Measurements from ENCODE around the gene TSPO.
"Not testable (repeated sequence)": the region's sequence is repeated elsewhere in the genome, so short reads cannot be mapped to it uniquely, and the experiment has no call there.

TSPO gene

DNA sequence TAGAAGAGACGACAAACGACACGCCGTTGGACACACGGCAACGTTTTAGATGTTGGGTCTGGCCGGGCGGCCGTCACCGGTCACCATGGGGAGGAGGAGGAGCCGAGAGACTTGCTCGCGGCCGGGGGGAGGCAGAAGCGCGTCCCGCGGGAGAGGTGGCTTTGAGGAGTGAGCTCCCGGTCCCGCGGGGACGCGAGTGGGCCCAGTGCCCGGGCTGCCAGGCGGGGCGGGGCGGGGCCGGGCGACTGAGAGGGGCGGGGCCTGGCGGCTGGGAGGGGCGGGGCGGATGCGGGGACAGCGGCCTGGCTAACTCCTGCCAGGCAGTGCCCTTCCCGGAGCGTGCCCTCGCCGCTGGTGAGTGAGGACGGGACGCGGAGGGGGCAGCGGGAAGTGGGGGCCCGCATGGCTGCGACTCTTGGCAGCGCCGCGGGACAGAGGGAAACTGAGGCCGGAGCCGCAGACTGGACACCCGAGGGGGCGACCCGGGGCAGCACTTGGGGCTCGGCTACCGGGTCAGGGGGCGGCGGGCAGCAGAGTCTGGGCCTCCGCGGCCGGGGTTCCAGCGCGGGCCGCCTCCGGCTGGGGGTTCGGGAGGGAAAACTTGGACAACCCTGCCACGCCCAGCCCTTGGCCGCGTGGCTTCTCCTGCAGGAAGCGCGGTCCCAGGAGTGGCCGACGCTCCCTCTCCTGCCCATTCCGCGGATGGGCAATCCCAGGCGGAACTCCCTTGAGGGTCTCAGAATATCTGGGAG lies at the start of gene TSPO:
Gene TSPO, plus strand, starts transcription at position 309 of the 752 bp plus-strand sequence. CDS start 7,680 bp downstream, outside the sequence.
- DNase-seq = no peak

GRCh38 chr22:43104056-43104625 lies 47.2 kb upstream of the TSPO start:
- not testable (repeated sequence) for DNase-seq

DNA sequence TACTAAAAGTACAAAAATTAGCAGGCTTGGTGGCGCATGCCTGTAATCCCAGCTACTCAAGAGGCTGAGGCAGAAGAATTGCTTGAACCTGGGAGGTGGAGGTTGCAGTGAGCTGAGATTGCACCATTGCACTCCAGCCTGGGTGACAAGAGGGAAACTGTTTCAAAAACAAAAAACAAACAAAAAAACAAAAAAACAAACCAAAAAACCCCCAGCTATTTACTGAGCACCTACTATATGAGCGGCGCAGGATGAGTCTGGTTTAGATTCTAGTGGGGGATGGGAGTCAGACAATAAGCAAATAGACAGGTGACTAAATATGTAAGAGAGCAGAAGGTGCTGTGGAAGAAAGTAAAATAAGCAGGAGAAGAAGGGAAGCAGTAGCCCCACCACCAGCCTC lies 46.4 kb upstream of the TSPO start:
- not testable (repeated sequence) for DNase-seq

DNA sequence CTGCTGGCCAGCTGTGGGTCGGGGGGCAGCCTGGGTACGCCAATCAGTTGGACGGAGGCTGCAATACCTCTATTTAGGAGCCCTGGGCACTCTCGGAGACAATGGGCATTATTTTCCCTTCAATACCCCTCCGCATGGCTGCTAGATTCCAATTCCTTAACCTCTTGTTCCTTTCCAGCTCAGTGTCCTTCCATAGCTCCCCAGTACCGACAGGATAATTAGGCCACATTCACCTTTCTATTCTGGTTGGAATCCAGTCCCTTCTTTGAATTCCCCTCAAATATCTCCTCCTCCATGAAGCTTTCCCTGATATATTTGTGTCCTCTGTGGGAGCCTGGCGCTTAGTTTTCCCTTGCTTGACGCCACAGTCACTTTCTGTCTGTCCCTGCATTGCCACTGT lies 45.1 kb upstream of the TSPO start:
- DNase-seq = no peak

DNA sequence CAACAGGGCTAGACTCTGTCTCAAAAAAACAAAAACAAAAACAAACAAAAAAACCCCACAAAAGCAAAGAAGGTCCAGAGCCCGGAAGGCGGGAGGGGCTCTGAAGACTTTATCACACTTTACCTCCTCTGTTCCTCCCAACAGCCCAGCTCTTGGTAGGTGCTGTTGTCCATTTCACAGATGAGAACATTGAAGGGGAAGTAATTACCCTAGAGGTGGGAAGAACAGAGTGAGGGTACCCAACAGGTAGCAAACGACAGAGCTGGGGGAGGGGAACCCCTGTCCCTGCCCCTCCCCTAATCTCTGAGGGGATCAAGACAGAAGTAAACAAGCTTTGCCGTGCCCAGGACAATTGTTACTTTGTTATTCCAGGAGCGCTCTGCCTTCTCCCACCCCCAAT lies 41.8 kb upstream of the TSPO start:
- DNase-seq = no peak

DNA sequence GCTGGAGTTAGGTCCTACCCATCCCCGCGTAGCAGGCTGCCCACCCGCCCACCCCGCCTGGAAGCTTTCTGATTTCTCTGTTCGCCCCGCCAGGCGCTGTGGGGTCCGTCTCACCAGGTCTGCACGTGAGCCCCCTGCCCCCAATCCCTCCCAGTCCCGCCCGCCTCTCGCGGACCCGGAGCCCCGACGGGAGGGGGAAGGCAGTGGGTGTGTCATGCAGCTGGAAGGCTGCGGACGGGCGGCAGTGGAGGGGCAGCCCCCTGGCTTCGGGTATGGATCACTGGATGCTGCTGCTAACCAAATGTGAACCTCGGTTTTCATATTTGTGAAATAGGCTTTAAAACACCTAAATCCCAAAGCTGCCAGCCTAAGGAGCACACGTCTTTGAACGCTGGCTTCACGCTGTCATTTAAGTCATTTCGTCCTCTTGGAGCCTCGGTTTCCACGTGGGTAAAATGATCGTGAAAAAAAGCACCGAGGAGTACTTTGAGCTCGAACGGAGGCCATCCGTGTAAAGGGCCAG lies 41.4 kb upstream of the TSPO start:
- DNase-seq = no peak

GRCh38 chr22:43110444-43110926 lies 40.9 kb upstream of the TSPO start, which contains the start of gene BIK:
Gene BIK (plus strand): TSS chr22:43110750. CDS start chr22:43124023, 13,273 bp downstream.
- no peak for DNase-seq

DNA sequence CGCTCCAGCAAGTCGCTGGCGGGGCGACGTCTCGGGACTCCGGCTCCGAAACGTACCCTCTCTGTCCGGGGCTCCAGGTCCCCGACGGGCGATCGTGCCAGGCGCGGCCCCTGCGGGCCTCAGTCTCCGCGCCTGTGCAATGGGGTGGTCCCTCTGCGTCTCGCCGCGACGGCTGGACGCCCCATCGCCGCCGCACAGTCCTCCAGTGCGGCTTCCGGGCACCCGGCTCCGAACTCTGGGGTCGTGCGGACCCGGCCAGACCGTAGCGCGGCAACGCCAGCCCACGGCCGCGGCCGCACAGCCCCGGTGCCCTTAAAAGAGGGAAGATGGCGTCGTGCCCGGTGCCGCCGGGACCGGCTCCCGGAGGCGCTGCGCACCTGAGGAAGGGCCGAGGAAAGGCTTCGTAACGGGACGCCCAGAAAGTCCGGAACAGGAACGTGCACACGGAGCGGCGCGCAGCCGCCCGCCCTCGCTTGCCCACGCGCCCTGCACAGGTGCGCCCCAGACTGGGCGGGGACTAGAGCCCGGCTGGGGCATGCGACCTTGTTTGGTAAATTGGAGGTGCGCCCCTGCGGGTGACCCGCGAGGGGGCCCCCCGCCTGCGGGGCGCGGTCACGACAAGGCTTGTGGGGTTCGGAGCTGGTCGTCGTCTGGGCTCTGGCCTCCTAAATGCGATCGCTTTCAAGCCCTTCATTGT lies 40.3 kb upstream of the TSPO start:
- no peak for DNase-seq

- DNase-seq = no peak
Measured at GRCh38 chr22:43113526-43114251, 37.7 kb upstream of the TSPO start.

GRCh38 chr22:43114958-43115357 lies 36.4 kb upstream of the TSPO start:
- no peak for DNase-seq

DNA sequence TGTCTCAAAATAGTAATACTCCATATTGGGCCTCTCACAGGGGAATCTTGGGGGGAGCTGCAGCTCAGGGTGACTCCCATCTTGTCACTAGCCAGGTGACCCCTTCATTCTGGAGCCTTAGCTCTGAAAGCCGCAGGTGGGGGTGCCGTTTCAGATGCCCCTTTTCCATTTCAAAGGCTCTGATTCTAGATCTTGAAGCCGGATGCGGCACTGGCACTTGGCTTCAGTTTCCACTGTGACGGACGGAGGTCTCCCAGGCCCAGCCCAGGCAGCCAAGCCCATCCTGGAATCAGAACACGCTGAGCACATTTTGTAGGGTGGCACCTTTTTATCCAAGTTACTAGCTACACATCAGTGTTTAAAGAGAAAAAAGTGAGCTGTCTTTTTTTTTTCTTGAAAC lies 34.4 kb upstream of the TSPO start:
- DNase-seq = no peak

DNA sequence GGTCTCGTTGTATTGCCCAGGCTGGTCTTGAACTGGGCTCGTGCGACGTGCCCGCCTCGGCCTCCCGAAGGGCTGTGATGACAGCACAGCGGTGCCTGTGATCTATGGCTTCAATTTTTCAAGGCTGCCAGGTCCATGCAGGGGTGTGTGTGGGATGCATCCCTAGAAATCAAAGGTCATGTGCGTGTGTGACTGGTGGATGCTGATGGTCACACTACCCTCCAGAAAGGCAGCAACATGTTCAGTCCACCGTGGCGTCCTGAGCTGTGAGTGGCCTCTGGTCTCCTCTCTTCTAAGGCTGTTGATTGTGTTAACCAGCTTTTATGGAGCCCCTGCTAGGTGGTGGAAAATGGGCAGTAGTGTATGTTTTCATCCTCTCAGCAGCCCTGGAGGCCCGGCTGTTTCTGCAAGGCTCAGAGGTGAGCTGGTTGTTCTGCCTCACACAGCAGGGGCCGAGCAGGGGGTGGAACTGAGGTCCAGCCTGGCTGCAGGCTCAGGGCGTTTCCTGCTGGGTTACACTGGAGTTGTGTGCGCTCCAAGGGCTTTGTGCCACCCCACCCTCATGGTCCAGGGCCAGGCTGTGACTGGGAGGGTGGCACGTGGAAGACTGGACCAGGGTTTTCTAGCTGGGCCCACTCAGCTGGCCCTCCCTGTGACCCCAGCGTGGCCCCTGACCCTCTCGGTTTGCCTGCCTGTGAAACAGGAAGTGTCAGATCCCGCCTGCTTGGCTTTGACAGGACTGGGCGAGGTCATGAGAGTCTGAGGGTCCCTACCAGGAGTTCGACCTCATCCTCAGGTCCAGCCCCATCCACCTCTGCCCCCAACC lies 33.1 kb upstream of the TSPO start:
- DNase-seq = no peak

DNA sequence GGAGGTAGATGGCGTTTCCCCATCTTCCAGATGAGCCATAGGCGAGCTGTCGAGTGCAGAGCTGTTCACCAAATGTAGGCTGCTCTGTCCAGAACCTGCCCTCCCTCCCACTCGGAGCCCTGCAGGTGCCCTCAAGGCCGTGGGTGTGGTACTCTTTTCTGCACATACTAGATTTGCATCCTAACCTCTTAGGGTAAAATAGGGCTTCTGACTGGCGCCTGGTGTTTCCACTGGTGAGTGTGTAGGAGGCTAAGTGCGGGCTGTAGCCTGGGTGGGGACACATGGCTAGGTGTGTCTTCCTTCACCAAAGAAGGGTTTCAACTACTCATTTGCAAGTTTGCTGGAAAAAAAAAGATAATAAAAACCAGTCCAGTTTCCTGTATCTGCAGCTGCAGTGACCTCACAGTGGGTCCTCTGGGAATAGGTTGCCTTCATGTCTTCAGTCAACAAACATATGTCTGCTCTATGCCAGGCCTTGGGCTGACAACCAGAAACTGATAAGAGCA lies 32.4 kb upstream of the TSPO start:
- no peak for DNase-seq

DNA sequence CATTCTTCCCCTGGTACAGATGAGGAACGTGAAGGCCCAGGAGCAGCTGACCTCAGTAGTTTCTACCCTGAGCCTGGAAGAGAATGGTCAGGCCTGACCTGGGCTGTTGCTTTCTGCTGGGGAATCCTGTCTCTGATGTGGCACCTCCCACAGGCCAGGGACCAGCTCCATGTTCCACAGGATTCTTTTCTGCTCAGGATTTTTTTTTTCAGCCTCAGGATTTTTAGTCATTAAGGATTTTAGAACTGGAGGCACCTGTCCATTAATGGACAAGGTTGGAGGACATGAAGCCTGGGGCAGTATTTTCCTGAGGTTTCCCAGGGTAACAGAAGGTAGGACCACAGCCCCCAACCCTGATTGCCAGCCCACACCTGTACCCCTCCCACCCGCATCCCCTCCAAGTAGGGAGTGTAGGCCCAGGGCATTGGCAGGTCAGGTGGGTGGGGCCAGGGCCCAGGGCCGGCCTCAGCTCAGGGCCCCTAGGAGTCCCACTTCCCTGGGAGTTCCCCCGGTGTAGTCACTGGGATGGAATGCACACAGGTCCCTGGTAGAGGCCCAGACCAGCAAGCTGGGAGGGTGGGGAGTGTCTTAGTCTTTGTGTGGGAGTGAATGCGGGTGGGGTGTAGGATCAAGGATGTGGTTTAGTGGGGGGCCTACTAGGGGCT lies 24.7 kb upstream of the TSPO start:
- no peak for DNase-seq

GRCh38 chr22:43127166-43127908 lies 24.0 kb upstream of the TSPO start:
- DNase-seq = no peak

- DNase-seq = no peak
Measured at GRCh38 chr22:43128116-43128515, 23.2 kb upstream of the TSPO start.

DNA sequence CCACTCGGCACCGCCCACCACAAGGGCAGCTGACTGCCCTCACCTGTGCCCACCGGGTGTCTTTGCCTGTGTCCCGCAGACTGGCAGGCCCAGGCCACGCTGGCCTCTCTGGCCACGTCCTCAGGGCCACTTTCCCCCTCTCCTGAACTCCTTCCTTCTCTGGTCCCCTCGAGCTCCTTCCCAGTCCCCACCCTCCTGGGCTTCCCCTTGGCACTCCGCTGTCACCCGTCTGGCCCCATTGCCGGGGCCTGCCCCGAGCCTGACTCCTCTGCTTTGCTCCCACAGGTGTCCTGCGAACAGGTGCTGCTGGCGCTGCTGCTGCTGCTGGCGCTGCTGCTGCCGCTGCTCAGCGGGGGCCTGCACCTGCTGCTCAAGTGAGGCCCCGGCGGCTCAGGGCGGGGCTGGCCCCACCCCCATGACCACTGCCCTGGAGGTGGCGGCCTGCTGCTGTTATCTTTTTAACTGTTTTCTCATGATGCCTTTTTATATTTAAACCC lies 22.4 kb upstream of the TSPO start:
- DNase-seq = no peak

DNA sequence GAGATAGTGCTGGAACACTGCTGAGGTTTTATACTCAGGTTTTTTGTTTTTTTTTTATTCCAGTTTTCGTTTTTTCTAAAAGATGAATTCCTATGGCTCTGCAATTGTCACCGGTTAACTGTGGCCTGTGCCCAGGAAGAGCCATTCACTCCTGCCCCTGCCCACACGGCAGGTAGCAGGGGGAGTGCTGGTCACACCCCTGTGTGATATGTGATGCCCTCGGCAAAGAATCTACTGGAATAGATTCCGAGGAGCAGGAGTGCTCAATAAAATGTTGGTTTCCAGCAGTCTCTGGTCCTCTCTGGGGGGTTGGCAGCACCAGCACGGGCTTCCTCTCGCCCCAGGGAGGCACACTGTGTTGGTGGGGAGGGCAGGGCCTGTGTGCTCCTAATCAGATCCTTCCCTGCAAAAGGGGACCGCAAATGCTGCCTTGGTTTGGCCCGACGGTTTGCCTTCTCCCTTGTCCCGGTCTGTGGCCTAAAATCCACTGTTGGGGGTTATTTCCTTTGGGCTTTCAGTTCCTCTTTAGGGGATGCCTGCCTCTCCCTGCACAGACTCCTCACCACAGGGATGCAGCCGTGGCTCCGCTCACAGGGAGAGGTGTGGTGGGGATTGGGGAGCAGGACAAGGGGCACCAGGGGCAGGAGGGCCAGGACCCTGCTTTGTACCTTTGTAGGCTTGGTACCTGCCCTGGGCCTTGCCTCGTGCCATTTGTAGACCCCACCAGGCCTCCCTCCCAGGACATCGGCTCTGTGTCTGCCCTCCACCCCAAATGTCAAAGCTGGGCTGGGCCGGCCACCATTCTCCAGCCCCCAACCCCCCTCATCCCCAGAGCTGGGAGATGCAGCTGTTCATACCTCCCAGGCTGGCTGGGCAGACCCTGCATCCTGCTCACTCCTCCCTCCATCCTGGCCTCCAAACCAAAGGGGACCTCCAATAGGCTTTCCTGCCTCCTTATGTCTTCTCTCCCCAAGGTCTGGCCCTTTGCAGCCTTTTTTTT lies 21.6 kb upstream of the TSPO start:
- no peak for DNase-seq
